ENCODE data around the gene SENP6. TPM values are rescaled to one million over a fixed set of nuclear protein-coding genes. Genes with fewer than 3 reads are reported as not detected.
A peak's percentile ranks its signal among the peaks of the same experiment; 100 is the strongest.

SENP6 gene
- total and polyA plus RNA-seq, 9 of the 15 experiments (the other 6 are each of a cell fraction or from before 2014, with no cell fraction given), result 11.1 to 79.4 (median 46.8) TPM

GRCh38 chr6:75602246-75603105 is 796 bp downstream of the SENP6 start (continued):
- peak; percentile 34; the same call in 1 of the 2 replicates for TF ChIP-seq HMGXB4 (CRISPR knock-in tag; IDR thresholded peaks at IDR 0.05)
- 0 out of 2 replicates have a peak, but pooled peaks have one; percentile 22 for TF ChIP-seq CREM (IDR thresholded peaks at IDR 0.05; ENCODE audit: low read depth)
- TF ChIP-seq SIN3B (IDR thresholded peaks at IDR 0.05; ENCODE audit: low read depth), result 0 out of 2 replicates have a peak, but pooled peaks have one; percentile 11
- TF ChIP-seq TOE1 (IDR thresholded peaks at IDR 0.05; ENCODE audit: borderline replicate concordance), result 0 out of 2 replicates have a peak, but pooled peaks have one; percentile 7
- TF ChIP-seq TOE1 (CRISPR knock-in tag; IDR thresholded peaks at IDR 0.05; ENCODE audit: borderline replicate concordance, low read depth), result no peak
- TF ChIP-seq KLF6 (CRISPR knock-in tag; IDR thresholded peaks at IDR 0.05; ENCODE audit: borderline replicate concordance), result no peak
- 0 out of 2 replicates have a peak, but pooled peaks have one; percentile 39 for TF ChIP-seq SRSF1 (IDR thresholded peaks at IDR 0.05; ENCODE audit: low read depth, low read length)
- peak; percentile 77 for TF ChIP-seq TAF7 (tag; IDR thresholded peaks at IDR 0.05)
- peak; percentile 28 for TF ChIP-seq PHF20 (IDR thresholded peaks at IDR 0.05; ENCODE audit: partially characterized antibody)
- peak; percentile 49 for TF ChIP-seq CHD1 (IDR thresholded peaks at IDR 0.05; ENCODE audit: low read length)
- TF ChIP-seq MEF2A (IDR thresholded peaks at IDR 0.05; ENCODE audit: control insufficient read depth, low read depth, low read length), result no peak
- TF ChIP-seq U2AF2 (optimal IDR thresholded peaks at IDR 0.05; ENCODE audit: low read depth, low read length), result no peak
- TF ChIP-seq MAZ (CRISPR knock-in tag; conservative IDR thresholded peaks at IDR 0.05 in 1 of 2, IDR thresholded peaks at IDR 0.05 in 1 of 2), result peak in 1 of 2 experiments; percentile 4; a peak in 2 of 4 replicates
- TF ChIP-seq ZNF766 (CRISPR knock-in tag; conservative IDR thresholded peaks at IDR 0.05), result peak; percentile 20; the same call in 1 of the 2 replicates
- no peak for TF ChIP-seq ZFP30 (CRISPR knock-in tag; IDR thresholded peaks at IDR 0.05; ENCODE audit: borderline replicate concordance)
- TF ChIP-seq ZBED1 (IDR thresholded peaks at IDR 0.05), result no peak
- peak; percentile 92 for TF ChIP-seq EGR1 (conservative IDR thresholded peaks at IDR 0.05)
- TF ChIP-seq EP400 (IDR thresholded peaks at IDR 0.05), result peak; percentile 70; the same call in 1 of the 2 replicates
- TF ChIP-seq CHD4 (IDR thresholded peaks at IDR 0.05; ENCODE audit: insufficient read depth, insufficient replicate concordance, low read depth, low read length, poor library complexity, severe bottlenecking), result no peak
- peak in 1 of 2 experiments; percentile 60; a peak in 2 of 4 replicates for TF ChIP-seq MLLT1 (IDR thresholded peaks at IDR 0.05)
- no peak for TF ChIP-seq ATF1 (CRISPR knock-in tag; IDR thresholded peaks at IDR 0.05)
- 0 out of 2 replicates have a peak, but pooled peaks have one; percentile 31 for TF ChIP-seq ATF1 (tag; IDR thresholded peaks at IDR 0.05)
- TF ChIP-seq SP2 (IDR thresholded peaks at IDR 0.05; ENCODE audit: extremely low read depth, low read depth, low read length, poor library complexity, severe bottlenecking), result no peak
- TF ChIP-seq ZC3H11A (IDR thresholded peaks at IDR 0.05; ENCODE audit: low read depth, low read length), result no peak
- TF ChIP-seq SRSF3 (IDR thresholded peaks at IDR 0.05; ENCODE audit: insufficient read depth, low read length), result 0 out of 2 replicates have a peak, but pooled peaks have one; percentile 24

Measured in K562 (cell line).